ENCODE data around the gene IL36RN.

Gene IL36RN

DNA sequence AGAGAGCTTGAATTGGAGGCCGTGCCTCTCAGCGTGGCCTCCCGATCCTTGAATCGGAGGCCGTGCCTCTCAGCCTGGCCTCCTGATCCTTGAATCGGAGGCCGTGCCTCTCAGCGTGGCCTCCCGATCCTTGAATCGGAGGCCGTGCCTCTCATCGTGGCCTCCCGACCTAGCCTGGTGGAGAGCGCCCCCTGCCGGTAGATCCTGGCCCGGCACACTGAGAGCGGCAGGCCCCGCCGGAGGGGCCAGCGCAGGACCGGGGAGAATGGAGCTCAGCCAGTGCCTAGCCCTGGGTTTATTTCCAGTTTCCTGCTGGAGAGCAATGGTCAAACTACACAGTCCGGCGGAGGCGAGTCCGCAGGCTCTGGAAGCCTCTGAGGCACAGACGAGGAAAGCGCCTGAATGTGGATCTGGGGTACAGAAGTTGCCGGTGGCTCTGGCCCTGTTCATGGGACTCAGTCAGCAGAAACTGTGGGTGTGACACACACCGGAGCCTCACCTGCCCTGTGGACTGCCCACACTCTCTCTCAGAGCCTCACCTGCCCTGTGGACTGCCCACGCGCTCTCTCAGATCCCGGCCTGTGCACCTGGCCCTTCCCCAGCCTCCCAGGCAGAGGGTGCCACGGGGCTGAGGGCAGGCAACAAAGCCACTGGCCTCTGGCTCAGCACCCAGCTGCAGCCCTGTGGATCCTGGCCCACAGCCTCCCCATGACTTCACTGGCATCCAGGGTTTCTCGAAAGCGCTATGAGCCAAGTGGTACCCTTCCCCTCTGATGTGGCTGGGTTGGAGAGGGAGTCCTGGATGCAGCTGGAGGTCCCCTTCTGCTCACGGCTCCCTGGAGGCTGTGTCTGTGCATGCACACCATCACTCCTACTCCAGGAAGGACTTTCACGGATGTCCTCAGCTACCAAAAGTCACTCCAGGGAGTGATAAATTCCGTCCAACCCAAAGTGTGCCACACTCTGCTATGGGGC lies 7.8 kb upstream of the IL36RN start:
- Histone ChIP-seq H3K27me3 (no peaks in the 10 kb centered on the region), H3K36me3 (no peaks in the 10 kb centered on the region), H3K9me3 (no peaks in the 10 kb centered on the region), H3K4me3 (ENCODE audit: low read depth, low read length) (no peak overlapping the region), H3K4me1 (no peaks in the 10 kb centered on the region)
- DNase-seq = no peak
- TF ChIP-seq, protein P1, sequence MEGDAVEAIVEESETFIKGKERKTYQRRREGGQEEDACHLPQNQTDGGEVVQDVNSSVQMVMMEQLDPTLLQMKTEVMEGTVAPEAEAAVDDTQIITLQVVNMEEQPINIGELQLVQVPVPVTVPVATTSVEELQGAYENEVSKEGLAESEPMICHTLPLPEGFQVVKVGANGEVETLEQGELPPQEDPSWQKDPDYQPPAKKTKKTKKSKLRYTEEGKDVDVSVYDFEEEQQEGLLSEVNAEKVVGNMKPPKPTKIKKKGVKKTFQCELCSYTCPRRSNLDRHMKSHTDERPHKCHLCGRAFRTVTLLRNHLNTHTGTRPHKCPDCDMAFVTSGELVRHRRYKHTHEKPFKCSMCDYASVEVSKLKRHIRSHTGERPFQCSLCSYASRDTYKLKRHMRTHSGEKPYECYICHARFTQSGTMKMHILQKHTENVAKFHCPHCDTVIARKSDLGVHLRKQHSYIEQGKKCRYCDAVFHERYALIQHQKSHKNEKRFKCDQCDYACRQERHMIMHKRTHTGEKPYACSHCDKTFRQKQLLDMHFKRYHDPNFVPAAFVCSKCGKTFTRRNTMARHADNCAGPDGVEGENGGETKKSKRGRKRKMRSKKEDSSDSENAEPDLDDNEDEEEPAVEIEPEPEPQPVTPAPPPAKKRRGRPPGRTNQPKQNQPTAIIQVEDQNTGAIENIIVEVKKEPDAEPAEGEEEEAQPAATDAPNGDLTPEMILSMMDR (IDR thresholded peaks at IDR 0.05; ENCODE audit: low read depth, low read length) = no peak

DNA sequence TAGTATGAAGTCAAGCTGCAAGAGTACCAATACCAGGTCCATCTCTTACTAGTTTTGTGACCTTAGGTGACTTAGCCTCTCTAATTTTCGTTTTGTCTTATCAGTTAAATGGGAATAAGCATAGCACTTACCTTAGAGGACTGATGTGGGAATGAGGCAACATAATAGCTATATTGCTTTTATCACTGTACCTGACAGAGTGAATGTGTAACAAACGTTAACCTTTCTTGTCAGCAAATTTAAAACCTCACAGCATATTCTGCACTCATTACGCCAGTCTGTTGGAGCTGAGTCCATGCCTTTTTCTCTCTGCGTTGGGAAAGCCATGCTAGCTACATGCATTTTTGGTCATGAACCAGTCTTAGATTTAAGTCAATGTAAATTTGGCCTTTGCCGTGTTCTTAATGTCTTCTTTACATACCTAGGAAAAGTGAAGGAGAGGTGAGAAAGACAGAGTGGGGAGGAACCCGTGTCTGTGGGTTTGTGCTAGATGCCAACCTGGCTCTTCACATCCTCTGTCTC lies 6.5 kb upstream of the IL36RN start, which contains the start of gene IL36B:
Gene IL36B (minus strand): TSS at position 472 of the 522 bp plus-strand sequence.
- TF ChIP-seq, protein P1 (IDR thresholded peaks at IDR 0.05; ENCODE audit: low read depth, low read length) = no peak
- Histone ChIP-seq H3K27me3 (no peaks in the 10 kb centered on the region), H3K4me3 (ENCODE audit: low read depth, low read length) (no peak within 1 kb of the TSS), H3K9me3 (no peaks in the 10 kb centered on the region), H3K36me3 (no peaks in the 10 kb centered on the region), H3K4me1 (no peaks in the 10 kb centered on the region)
- DNase-seq = no peak

DNA sequence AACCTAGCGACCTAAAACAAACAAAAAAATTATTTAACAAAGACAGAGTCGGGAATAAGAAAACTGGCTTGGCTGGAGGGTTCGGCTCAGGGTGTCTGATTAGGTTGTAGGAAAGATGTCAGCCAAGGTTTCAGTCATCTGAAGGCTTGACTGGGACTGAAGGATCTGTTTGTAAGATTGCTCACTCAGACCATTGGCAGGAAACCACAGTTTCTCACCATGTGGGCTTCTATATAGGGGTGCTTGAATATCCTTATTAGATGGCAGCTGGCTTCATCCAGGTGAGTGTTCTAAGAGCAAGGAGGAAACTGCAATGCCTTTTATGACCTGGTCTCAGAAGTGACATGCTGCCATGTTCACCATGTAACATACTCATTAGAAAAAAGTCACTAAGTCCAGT lies 5.3 kb upstream of the IL36RN start:
- Histone ChIP-seq H3K36me3 (no peaks in the 10 kb centered on the region), H3K4me1 (no peaks in the 10 kb centered on the region), H3K9me3 (no peaks in the 10 kb centered on the region), H3K27me3 (no peaks in the 10 kb centered on the region), H3K4me3 (ENCODE audit: low read depth, low read length) (no peak overlapping the region)
- DNase-seq = no peak
- TF ChIP-seq, protein P1 (IDR thresholded peaks at IDR 0.05; ENCODE audit: low read depth, low read length) = no peak

DNA sequence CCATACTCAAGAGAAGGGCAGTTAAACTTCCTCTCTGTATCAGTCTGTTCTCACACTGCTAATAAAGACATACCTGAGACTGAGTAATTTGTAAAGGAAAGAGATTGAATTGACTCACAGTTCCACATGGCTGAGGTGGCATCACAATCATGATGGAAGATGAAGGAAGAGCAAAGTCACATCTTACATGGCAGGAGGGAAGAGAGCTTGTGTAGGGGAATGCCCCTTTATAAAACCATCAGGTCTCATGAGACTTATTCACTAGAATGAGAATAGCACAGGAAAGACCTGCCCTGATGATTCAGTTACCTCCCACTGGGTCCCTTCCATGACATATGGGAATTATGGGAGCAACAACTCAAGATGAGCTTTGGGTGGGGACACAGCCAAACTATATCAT lies 4.9 kb upstream of the IL36RN start:
- TF ChIP-seq, protein P1 (IDR thresholded peaks at IDR 0.05; ENCODE audit: low read depth, low read length) = no peak
- Histone ChIP-seq H3K27me3 (no peaks in the 10 kb centered on the region), H3K9me3 (no peaks in the 10 kb centered on the region), H3K4me1 (no peaks in the 10 kb centered on the region), H3K4me3 (ENCODE audit: low read depth, low read length) (no peak overlapping the region), H3K36me3 (no peaks in the 10 kb centered on the region)
- DNase-seq = no peak

DNA sequence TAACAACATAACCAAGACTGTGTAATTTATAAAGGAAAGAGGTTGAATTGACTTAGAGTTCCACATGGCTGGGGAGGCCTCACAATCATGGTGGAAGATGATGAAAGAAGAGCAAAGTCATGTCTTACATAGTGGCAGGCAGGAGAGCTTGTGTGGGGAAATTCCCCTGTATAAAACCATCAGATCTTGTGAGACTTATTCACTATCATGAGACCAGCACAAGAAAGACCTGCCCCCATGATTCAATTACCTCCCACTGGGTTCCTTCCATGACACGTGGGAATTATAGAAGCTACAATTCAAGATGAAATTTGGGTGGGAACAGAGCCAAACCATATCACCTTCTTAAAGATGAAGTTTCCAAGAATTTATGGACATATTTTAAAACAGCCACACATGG lies 2.5 kb upstream of the IL36RN start:
- DNase-seq = no peak
- TF ChIP-seq, protein P1 (IDR thresholded peaks at IDR 0.05; ENCODE audit: low read depth, low read length) = no peak
- no peak overlapping the region for H3K4me3 ChIP-seq (ENCODE audit: low read depth, low read length)
- H3K27me3 ChIP-seq = no peaks in the 10 kb centered on the region
- H3K36me3 ChIP-seq = no peaks in the 10 kb centered on the region
- no peaks in the 10 kb centered on the region for H3K4me1 ChIP-seq
- no peaks in the 10 kb centered on the region for H3K9me3 ChIP-seq

DNA sequence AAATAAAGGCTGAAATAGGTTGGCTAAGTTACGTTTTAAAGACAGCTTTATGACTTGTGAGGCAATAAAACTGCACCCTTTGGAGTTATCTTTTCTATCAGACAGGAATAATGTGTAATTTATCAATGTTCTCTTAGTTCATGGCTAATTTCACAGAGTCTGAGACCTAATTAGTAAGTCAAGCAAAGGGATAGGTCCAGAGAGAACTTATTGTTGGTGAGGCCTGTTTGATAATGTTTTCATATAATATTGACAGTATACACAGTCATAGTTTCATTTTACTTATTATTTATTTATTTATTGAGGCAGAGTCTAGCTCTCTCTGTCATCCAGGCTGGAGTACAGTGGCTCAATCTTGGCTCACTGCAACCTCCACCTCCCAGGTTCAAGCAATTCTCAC lies 1.9 kb upstream of the IL36RN start:
- H3K36me3 ChIP-seq = no peaks in the 10 kb centered on the region
- no peak for DNase-seq
- no peaks in the 10 kb centered on the region for H3K9me3 ChIP-seq
- H3K27me3 ChIP-seq = no peaks in the 10 kb centered on the region
- no peak overlapping the region for H3K4me3 ChIP-seq (ENCODE audit: low read depth, low read length)
- TF ChIP-seq, protein P1 (IDR thresholded peaks at IDR 0.05; ENCODE audit: low read depth, low read length) = no peak
- no peaks in the 10 kb centered on the region for H3K4me1 ChIP-seq

All from BE2C (cell line).